Type B pancreatic cell (in vitro differentiated cells): Measurements from ENCODE around the gene MAD1L1. TPM values are rescaled to one million over a fixed set of nuclear protein-coding genes. Genes with fewer than 3 reads are reported as not detected.

Experiments used
- DNase-seq: peaks from one replicate; pipeline ENCODE4 v3.0.0; 2021; ENCODE audit warnings: mixed read lengths; ENCODE audit not compliant: unreplicated experiment; ENCODE audit errors: extremely low spot score
- H3K27ac Mint-ChIP-seq: 2 replicates; pipeline ENCODE4 v1.8.0; 2021; ENCODE audit warnings: mild to moderate bottlenecking, mixed read lengths
- H3K27me3 Mint-ChIP-seq: 2 replicates; pipeline ENCODE4 v1.8.0; 2021; ENCODE audit warnings: mixed read lengths
- H3K36me3 Mint-ChIP-seq: 2 replicates; pipeline ENCODE4 v1.8.0; 2021; ENCODE audit warnings: mixed read lengths
- H3K4me1 Mint-ChIP-seq: one replicate; pipeline ENCODE4 v1.8.0; 2021; ENCODE audit warnings: mixed read lengths; ENCODE audit not compliant: unreplicated experiment
- H3K4me3 Mint-ChIP-seq: 2 replicates; pipeline ENCODE4 v1.8.0; 2021; ENCODE audit warnings: mild to moderate bottlenecking, mixed read lengths
- H3K9me3 Mint-ChIP-seq: 2 replicates; pipeline ENCODE4 v1.8.0; 2021; ENCODE audit warnings: mixed read lengths
- CTCF ChIP-seq: fragments of 200-600 bp; sonication (generic); conservative IDR thresholded peaks from 2 replicates; pipeline ENCODE4 v1.5.0; 2021; ENCODE audit warnings: antibody characterized with exemption, mild to moderate bottlenecking
- total RNA-seq: library from RNA; stranded (reverse); gene quantifications from 2 replicates; pipeline ENCODE4 v1.2.1, GENCODE V29; 2021; ENCODE audit warnings: low replicate concordance

Gene MAD1L1
- total RNA-seq, 1 donor from 2014 or later, result 40.7 TPM

- H3K4me3 Mint-ChIP-seq, result no peak overlapping the region
- no peak overlapping the region for H3K27ac Mint-ChIP-seq
- no peak for TF ChIP-seq CTCF
- H3K27me3 Mint-ChIP-seq, result no peaks in the 10 kb centered on the region
- peaks cover 6% of the 10 kb centered on the region for H3K36me3 Mint-ChIP-seq
- peaks cover 20% of the 10 kb centered on the region for H3K4me1 Mint-ChIP-seq
- DNase-seq, result no peak
- no peaks in the 10 kb centered on the region for H3K9me3 Mint-ChIP-seq
These were observed 45.3 kb upstream of the MAD1L1 start for GRCh38 chr7:2278026-2278425.

GRCh38 chr7:2276107-2276506, 43.4 kb upstream of the MAD1L1 start:
- H3K27ac Mint-ChIP-seq, result no peak overlapping the region
- TF ChIP-seq CTCF, result no peak
- no peak for DNase-seq
- no peak overlapping the region for H3K4me3 Mint-ChIP-seq
- no peaks in the 10 kb centered on the region for H3K9me3 Mint-ChIP-seq
- no peaks in the 10 kb centered on the region for H3K27me3 Mint-ChIP-seq
- peaks cover 9% of the 10 kb centered on the region for H3K4me1 Mint-ChIP-seq
- H3K36me3 Mint-ChIP-seq, result peaks cover 10% of the 10 kb centered on the region

- Mint-ChIP-seq H3K36me3 (peaks cover 10% of the 10 kb centered on the region), H3K27ac (no peak overlapping the region), H3K4me3 (no peak overlapping the region), H3K9me3 (no peaks in the 10 kb centered on the region), H3K27me3 (no peaks in the 10 kb centered on the region), H3K4me1 (peaks cover 9% of the 10 kb centered on the region)
- no peak for TF ChIP-seq CTCF
- DNase-seq, result no peak
These were observed 42.4 kb upstream of the MAD1L1 start for GRCh38 chr7:2275101-2275500.

- Mint-ChIP-seq H3K9me3 (no peaks in the 10 kb centered on the region), H3K27me3 (no peaks in the 10 kb centered on the region), H3K4me1 (peaks cover 5% of the 10 kb centered on the region), H3K36me3 (peaks cover 11% of the 10 kb centered on the region), H3K27ac (no peak overlapping the region), H3K4me3 (no peak overlapping the region)
- no peak for DNase-seq
- no peak for TF ChIP-seq CTCF
These were observed 41.9 kb upstream of the MAD1L1 start for GRCh38 chr7:2274666-2275065.

- no peak for TF ChIP-seq CTCF
- Mint-ChIP-seq H3K4me3 (no peak overlapping the region), H3K27me3 (no peaks in the 10 kb centered on the region), H3K36me3 (peaks cover 15% of the 10 kb centered on the region), H3K4me1 (peaks cover 10% of the 10 kb centered on the region), H3K9me3 (no peaks in the 10 kb centered on the region), H3K27ac (no peak overlapping the region)
- DNase-seq, result no peak
These were observed 41.1 kb upstream of the MAD1L1 start for GRCh38 chr7:2273866-2274265.

GRCh38 chr7:2272031-2272430, 39.3 kb upstream of the MAD1L1 start:
- TF ChIP-seq CTCF, result no peak
- Mint-ChIP-seq H3K4me3 (no peak overlapping the region), H3K27me3 (no peaks in the 10 kb centered on the region), H3K27ac (no peak overlapping the region), H3K4me1 (peaks cover 10% of the 10 kb centered on the region), H3K9me3 (no peaks in the 10 kb centered on the region), H3K36me3 (peaks cover 13% of the 10 kb centered on the region)
- no peak for DNase-seq
